Liver (tissue), 9 donors: ENCODE results near the gene IFI16. TPM values are rescaled to one million over a fixed set of nuclear protein-coding genes. Genes with fewer than 3 reads are reported as not detected.

Experiments used
- DNase-seq: peaks from one replicate; pipeline ENCODE4 v3.0.0-alpha.2; 2017; ENCODE audit warnings: low spot score
- H3K27ac ChIP-seq, 2 donors: one replicate each; pipeline ENCODE4 v1.7.0; 2013; ENCODE audit warnings: inconsistent platforms in 2 of 2, low read length in 2 of 2, control low read depth in 1 of 2, low read depth in 1 of 2, mild to moderate bottlenecking in 1 of 2
- H3K27me3 ChIP-seq, 4 donors: one replicate each; pipeline versions ENCODE4 v1.6.1 to v1.7.0; 2013; ENCODE audit warnings: low read length in 3 of 4, inconsistent platforms in 1 of 4, mild to moderate bottlenecking in 1 of 4, moderate library complexity in 1 of 4; ENCODE audit not compliant: control insufficient read depth in 4 of 4, insufficient read depth in 4 of 4
- H3K36me3 ChIP-seq, 4 donors: one replicate each; pipeline versions ENCODE4 v1.6.1 to v1.7.0; 2013; ENCODE audit warnings: low read length in 3 of 4, mild to moderate bottlenecking in 3 of 4, low read depth in 1 of 4, moderate library complexity in 1 of 4; ENCODE audit not compliant: control insufficient read depth in 4 of 4, insufficient read depth in 3 of 4
- H3K4me1 ChIP-seq, 4 donors: one replicate each; pipeline versions ENCODE4 v1.6.1 to v1.7.0; 2013; ENCODE audit warnings: low read length in 3 of 4, mild to moderate bottlenecking in 3 of 4, moderate library complexity in 1 of 4; ENCODE audit not compliant: control insufficient read depth in 4 of 4, insufficient read depth in 4 of 4
- H3K4me3 ChIP-seq, 3 donors: one replicate each; pipeline versions ENCODE4 v1.6.1 to v1.7.0; 2013; ENCODE audit warnings: low read length in 3 of 3, control low read depth in 1 of 3, low read depth in 1 of 3, mild to moderate bottlenecking in 1 of 3
- H3K9ac ChIP-seq, 2 donors: one replicate each; pipeline ENCODE4 v1.7.0; 2013; ENCODE audit warnings: low read length in 2 of 2, mild to moderate bottlenecking in 2 of 2, moderate library complexity in 2 of 2, control low read depth in 1 of 2, low read depth in 1 of 2
- H3K9me3 ChIP-seq, 4 donors: one replicate each; pipeline versions ENCODE4 v1.6.1 to v1.7.0; 2013; ENCODE audit warnings: low read length in 3 of 4; ENCODE audit not compliant: control insufficient read depth in 4 of 4
- FOXA2 ChIP-seq: IDR thresholded peaks from 2 replicates; pipeline ENCODE4 v1.6.1; 2016; ENCODE audit warnings: antibody characterized with exemption
- GABPA ChIP-seq, 2 donors: IDR thresholded peaks in 1 of 2; conservative IDR thresholded peaks in 1 of 2; 2 replicates each; pipeline ENCODE4 v1.6.1; 2016; ENCODE audit warnings: antibody characterized with exemption in 2 of 2, mild to moderate bottlenecking in 1 of 2, moderate library complexity in 1 of 2
- HNF4A ChIP-seq, 2 donors: conservative IDR thresholded peaks; 2 replicates each; pipeline ENCODE4 v1.6.1; 2016; ENCODE audit warnings: antibody characterized with exemption in 2 of 2, mild to moderate bottlenecking in 2 of 2
- HNF4G ChIP-seq: IDR thresholded peaks from 2 replicates; pipeline ENCODE4 v1.6.1; 2016; ENCODE audit warnings: antibody characterized with exemption
- JUND ChIP-seq, 2 donors: IDR thresholded peaks; 2 replicates each; pipeline ENCODE4 v1.6.1; 2016; ENCODE audit warnings: antibody characterized with exemption in 2 of 2
- NR2F2 ChIP-seq: IDR thresholded peaks from 2 replicates; pipeline ENCODE4 v1.6.1; 2016; ENCODE audit warnings: antibody characterized with exemption
- RAD21 ChIP-seq, 2 donors: IDR thresholded peaks; 2 replicates each; pipeline ENCODE4 v1.6.1; 2016; ENCODE audit warnings: antibody characterized with exemption in 2 of 2, mild to moderate bottlenecking in 2 of 2
- RXRA ChIP-seq, 2 donors: IDR thresholded peaks; 2 replicates each; pipeline ENCODE4 v1.6.1; 2017 to 2018; ENCODE audit warnings: antibody characterized with exemption in 2 of 2, mild to moderate bottlenecking in 1 of 2
- TAF1 ChIP-seq: conservative IDR thresholded peaks from 2 replicates; pipeline ENCODE4 v1.6.1; 2016; ENCODE audit warnings: antibody characterized with exemption, mild to moderate bottlenecking
- YY1 ChIP-seq: IDR thresholded peaks from 2 replicates; pipeline ENCODE4 v1.6.1; 2016; ENCODE audit warnings: antibody characterized with exemption, mild to moderate bottlenecking
- WGBS: extraction: QIAGEN DNeasy Blood & Tissue Kit; methylation state at CpG from one replicate; pipeline ENCODE4 v1.1.7; 2013; 5-methylcytosine and 5-hydroxymethylcytosine counted together
- polyA plus RNA-seq, 2 donors: library from polyadenylated mRNA; stranded (reverse) in 1 of 2; unstranded in 1 of 2; fragments of 200-250 nt in 1 of 2; fragments of >200 nt in 1 of 2; fragmentation: Nextera tagmentation in 1 of 2; extraction: Ambion mirVana in 1 of 2; gene quantifications; one replicate each; pipeline versions ENCODE4 v1.2.1 to v1.2.3, GENCODE V29; 2013 to 2015
- total RNA-seq, 2 donors: library from RNA; depleted of rRNA; stranded (reverse); fragments of >200 nt; gene quantifications; one replicate each; pipeline ENCODE4 v1.2.3, GENCODE V29; 2014
- TF ChIP-seq, protein P1 (sequence below): fragments of 150-350 bp; IDR thresholded peaks from 2 replicates; pipeline ENCODE4 v1.5.1; 2017; ENCODE audit warnings: improper control_type of control experiment, low read depth, low read length; ENCODE audit not compliant: missing input control
- TF ChIP-seq, protein P2 (sequence below): IDR thresholded peaks from 2 replicates; pipeline ENCODE4 v1.6.1; 2016; ENCODE audit warnings: antibody characterized with exemption, mild to moderate bottlenecking
- donor health status: healthy.
- donor health status: healthy.
- donor health status: healthy.
- donor health status: healthy.
- donor health status: healthy.

IFI16 gene
- total and polyA plus RNA-seq, 4 donors: 7.9 to 10.3 (median 9.0) TPM

DNA sequence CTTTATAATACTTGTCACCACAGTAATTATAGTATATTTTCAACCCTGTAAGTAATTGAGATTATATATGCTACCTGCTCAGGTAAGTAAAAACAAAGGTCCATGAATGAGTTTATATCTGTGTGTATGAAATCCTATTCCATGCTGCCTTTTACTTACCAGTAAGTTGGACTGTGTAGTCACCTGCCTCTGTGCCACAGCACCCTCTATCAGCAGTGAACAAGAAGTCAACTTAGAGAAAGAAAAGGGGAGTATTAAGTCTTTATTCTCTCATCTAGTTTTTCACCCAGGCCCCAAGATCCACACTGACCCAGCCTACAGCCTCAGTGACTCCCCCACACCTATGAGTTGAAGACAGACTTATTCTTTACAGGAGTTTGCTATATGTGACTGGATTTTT, 36.9 kb upstream of the IFI16 start:
- no peaks in the 10 kb centered on the region for H3K4me1 ChIP-seq
- H3K36me3 ChIP-seq: no peaks in the 10 kb centered on the region
- no peak overlapping the region for H3K27ac ChIP-seq
- no peaks in the 10 kb centered on the region for H3K9me3 ChIP-seq
- no peak overlapping the region for H3K4me3 ChIP-seq
- H3K9ac ChIP-seq: no peak overlapping the region
- no peak for TF ChIP-seq JUND (IDR thresholded peaks at IDR 0.05)
- no peak for TF ChIP-seq YY1
- TF ChIP-seq, protein P1, sequence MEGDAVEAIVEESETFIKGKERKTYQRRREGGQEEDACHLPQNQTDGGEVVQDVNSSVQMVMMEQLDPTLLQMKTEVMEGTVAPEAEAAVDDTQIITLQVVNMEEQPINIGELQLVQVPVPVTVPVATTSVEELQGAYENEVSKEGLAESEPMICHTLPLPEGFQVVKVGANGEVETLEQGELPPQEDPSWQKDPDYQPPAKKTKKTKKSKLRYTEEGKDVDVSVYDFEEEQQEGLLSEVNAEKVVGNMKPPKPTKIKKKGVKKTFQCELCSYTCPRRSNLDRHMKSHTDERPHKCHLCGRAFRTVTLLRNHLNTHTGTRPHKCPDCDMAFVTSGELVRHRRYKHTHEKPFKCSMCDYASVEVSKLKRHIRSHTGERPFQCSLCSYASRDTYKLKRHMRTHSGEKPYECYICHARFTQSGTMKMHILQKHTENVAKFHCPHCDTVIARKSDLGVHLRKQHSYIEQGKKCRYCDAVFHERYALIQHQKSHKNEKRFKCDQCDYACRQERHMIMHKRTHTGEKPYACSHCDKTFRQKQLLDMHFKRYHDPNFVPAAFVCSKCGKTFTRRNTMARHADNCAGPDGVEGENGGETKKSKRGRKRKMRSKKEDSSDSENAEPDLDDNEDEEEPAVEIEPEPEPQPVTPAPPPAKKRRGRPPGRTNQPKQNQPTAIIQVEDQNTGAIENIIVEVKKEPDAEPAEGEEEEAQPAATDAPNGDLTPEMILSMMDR: no peak
- TF ChIP-seq HNF4A (conservative IDR thresholded peaks at IDR 0.05): no peak
- TF ChIP-seq HNF4G: no peak
- no peak for TF ChIP-seq RXRA (IDR thresholded peaks at IDR 0.05)
- TF ChIP-seq RAD21 (IDR thresholded peaks at IDR 0.05): peak in 1 of 2 donors; percentile 5
- TF ChIP-seq, protein P2, sequence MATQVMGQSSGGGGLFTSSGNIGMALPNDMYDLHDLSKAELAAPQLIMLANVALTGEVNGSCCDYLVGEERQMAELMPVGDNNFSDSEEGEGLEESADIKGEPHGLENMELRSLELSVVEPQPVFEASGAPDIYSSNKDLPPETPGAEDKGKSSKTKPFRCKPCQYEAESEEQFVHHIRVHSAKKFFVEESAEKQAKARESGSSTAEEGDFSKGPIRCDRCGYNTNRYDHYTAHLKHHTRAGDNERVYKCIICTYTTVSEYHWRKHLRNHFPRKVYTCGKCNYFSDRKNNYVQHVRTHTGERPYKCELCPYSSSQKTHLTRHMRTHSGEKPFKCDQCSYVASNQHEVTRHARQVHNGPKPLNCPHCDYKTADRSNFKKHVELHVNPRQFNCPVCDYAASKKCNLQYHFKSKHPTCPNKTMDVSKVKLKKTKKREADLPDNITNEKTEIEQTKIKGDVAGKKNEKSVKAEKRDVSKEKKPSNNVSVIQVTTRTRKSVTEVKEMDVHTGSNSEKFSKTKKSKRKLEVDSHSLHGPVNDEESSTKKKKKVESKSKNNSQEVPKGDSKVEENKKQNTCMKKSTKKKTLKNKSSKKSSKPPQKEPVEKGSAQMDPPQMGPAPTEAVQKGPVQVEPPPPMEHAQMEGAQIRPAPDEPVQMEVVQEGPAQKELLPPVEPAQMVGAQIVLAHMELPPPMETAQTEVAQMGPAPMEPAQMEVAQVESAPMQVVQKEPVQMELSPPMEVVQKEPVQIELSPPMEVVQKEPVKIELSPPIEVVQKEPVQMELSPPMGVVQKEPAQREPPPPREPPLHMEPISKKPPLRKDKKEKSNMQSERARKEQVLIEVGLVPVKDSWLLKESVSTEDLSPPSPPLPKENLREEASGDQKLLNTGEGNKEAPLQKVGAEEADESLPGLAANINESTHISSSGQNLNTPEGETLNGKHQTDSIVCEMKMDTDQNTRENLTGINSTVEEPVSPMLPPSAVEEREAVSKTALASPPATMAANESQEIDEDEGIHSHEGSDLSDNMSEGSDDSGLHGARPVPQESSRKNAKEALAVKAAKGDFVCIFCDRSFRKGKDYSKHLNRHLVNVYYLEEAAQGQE: no peak
- H3K27me3 ChIP-seq: peaks cover 0 to 2% (median 0%) of the 10 kb centered on the region in 4 donors
- no peak for DNase-seq

DNA sequence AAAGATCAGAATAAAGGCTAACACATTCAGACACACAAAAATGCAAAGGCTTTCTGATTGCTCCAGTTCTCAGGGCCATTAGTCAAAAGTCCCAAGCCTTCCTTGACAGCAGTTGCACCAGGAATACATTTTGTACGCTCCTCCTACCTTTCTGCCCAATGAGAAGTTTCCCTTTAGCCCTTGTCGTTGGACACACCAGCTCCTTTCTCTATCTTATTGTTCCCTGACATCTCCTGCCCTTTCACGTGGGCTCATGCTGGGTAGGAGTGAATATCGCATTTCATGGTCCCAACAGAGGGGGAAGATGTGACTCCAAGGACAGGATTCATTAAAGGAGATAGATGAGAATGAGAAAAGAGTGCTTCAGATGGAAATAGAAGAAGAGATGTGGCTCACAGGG, 33.5 kb upstream of the IFI16 start:
- no peak overlapping the region for H3K9ac ChIP-seq
- no peak for DNase-seq
- H3K27ac ChIP-seq: no peak overlapping the region
- TF ChIP-seq, protein P1: no peak
- no peaks in the 10 kb centered on the region for H3K36me3 ChIP-seq
- H3K9me3 ChIP-seq: no peaks in the 10 kb centered on the region
- WGBS: 36% methylated on average over 4 of the region's 4 CpGs
- H3K27me3 ChIP-seq: no peaks in the 10 kb centered on the region
- no peaks in the 10 kb centered on the region for H3K4me1 ChIP-seq
- H3K4me3 ChIP-seq: no peak overlapping the region

DNA sequence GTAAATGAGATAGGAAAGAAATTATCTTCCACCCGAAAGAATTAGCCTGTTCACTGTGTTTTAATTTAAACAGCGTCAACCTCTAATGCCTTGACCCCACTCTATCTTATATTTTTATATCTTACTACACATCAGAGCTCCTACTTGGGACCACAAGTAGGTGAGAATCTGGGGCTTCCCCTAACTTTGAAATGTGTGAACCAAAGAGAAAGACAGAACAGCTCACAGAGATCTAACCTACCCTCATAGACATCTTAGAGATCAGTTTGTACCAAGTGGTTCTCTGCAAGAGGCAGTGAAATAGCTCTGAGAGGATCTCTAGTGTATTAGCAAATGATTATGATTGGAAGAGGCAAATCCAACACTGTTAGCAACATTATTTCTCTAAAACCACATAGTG, 31.0 kb upstream of the IFI16 start:
- Histone ChIP-seq H3K36me3 (no peaks in the 10 kb centered on the region), H3K27me3 (no peaks in the 10 kb centered on the region), H3K4me1 (no peaks in the 10 kb centered on the region), H3K27ac (no peak overlapping the region), H3K9me3 (no peaks in the 10 kb centered on the region), H3K9ac (no peak overlapping the region), H3K4me3 (no peak overlapping the region)
- no peak for DNase-seq
- 42% methylated on average over 2 of the region's 2 CpGs for WGBS
- TF ChIP-seq, protein P1: no peak
- TF ChIP-seq RXRA (IDR thresholded peaks at IDR 0.05): no peak
- no peak for TF ChIP-seq YY1
- no peak for TF ChIP-seq HNF4G
- TF ChIP-seq JUND (IDR thresholded peaks at IDR 0.05): no peak
- TF ChIP-seq RAD21 (IDR thresholded peaks at IDR 0.05): no peak
- TF ChIP-seq, protein P2: no peak
- TF ChIP-seq TAF1: no peak
- TF ChIP-seq HNF4A (conservative IDR thresholded peaks at IDR 0.05): no peak
- no peak for TF ChIP-seq NR2F2
- TF ChIP-seq GABPA (IDR thresholded peaks at IDR 0.05 in 1 of 2, conservative IDR thresholded peaks at IDR 0.05 in 1 of 2): no peak
- no peak for TF ChIP-seq FOXA2
